IPS-11a (cell line): Measurements from ENCODE around the gene SND1.

Experiments
- H3K4me3 ChIP-seq: one replicate; pipeline ENCODE4 v1.5.1; 2013; ENCODE audit warnings: low read depth, low read length, control low read depth

The SND1 gene

DNA sequence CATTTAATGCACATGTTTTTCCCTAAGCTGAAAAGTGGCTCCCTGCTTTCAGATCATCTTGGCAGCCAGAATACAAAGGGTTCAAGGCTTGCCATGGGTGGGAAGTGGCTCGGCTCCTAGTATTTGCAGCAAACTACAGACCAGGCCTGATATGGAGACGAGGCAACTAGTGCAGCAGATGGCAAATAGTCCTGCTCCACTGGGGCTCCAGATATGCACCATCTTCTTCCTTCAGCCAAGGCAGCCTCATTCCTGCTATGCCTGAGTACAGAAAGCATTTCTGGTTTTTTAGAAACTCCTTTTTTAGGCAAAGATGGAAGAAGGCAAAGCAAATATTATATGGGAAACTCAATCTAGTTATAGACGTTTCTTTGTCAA lies 355.3 kb downstream of the SND1 start:
- H3K4me3 ChIP-seq, result no peak overlapping the region

DNA sequence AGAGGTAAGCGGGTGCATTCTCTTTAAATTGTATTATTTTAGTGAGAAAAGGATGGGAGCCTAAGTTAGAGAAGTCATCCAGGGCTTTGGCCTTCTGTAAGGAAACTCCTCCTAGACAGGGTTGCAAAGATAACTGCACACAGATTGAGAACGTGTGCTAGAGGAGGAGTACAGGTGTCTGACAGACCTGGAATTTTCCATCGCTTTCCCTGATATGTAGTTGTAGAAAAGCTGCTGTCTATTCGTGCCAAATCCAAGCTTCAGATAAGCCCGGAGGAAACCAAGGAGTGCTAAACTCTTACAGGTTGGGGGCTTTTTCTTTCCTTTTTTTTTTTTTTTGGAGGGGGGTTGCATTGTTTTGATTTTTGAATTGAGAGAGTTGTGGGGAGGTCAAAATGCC lies 356.1 kb downstream of the SND1 start:
- no peak overlapping the region for H3K4me3 ChIP-seq

DNA sequence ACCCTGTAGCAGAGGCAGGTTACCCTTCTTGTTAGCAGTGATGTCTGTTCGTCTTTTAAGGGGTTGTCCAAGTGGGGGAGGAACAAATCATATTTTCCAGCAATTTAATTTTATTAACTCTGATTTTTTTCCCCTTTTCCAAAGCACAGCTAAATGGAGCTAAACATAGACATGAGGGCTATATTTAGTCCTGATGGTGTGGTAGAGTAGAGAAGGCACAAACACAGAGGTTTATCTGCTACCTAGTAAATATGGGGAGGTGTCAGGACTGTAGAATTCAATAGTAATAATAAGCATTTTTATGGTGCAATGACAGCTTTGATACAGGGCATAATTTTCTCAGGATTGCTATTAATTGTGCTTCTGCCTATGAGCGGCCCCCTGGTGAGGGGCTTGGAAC lies 356.8 kb downstream of the SND1 start:
- no peak overlapping the region for H3K4me3 ChIP-seq

DNA sequence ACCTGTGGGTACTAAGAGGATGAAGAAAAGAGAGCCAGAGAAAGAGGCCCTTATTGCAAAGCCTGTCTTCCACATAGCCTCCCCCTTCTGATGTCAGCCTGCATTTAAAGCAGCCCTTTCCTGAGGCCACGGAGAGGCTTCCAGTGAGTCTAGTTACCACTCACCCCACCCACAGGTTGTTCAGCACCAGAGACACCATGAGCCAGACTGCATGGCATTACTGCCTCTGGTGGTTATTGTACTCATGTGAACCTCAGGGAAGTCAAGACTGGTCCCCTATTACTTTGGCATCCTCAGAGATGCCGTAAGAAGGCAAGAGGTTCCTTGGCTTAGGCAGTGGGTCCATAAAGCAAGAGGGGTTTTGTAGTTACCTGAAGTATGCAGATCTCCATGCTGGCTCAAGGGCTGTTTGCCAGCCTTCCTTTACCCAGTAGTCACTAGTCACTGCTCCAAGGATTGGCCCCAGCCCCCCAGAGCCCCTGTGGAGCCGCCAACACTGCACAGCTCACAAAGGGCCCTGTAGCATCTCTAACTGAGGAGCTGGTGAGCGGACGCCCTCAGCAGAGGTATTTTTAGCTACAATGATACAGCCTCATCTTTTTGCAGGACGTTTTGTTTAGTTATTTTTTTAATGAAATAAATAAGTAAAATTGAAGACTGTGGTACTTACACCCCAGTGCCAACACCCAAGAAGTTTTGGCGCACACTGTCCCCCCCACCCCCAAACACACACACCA lies 358.6 kb downstream of the SND1 start:
- no peak overlapping the region for H3K4me3 ChIP-seq

DNA sequence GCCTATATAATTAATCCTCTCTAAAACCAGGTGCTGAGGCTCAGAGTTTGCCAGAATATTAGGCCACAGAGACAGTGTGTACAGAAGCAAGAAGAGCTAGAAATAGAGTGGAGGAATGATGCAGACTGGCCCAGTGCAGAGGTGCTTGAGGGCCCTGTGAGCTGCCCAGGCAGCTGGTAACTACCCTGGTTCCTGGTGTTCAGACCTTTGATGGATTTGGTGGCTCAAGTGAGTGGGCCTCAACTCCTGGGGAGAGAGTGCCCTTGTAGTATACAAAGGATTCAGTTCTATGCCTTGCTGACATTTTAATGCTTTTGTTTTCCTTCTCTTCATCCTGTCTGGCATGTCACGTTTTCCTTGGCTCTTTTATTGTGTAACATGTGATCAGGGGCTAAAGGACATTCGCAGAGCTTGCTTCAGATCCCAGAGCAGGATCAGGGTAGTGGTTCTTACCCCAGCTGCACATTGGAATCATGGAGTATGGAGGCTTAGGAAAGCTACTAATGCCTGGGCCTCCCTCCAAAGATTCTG lies 359.2 kb downstream of the SND1 start:
- H3K4me3 ChIP-seq, result no peak overlapping the region

DNA sequence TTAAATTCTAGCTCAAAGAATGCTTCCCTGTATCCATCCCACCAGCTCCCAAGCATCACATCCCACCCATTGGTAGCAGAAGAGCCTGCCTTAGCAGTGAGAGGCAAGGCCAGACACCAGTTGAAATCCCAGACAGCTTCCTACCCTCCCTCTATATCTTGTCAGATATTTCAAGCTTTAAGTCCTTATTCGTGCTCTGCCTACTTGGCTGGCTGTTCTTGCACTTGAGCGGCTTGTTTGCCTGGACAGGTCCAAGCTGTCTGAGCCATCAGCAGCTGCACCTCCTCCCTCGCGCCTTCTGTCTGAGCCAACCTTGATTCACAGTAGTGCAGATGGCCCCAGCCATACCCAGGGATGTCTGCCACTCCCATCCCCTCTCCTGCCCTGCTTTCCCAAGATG lies 362.8 kb downstream of the SND1 start:
- H3K4me3 ChIP-seq, result no peak overlapping the region

DNA sequence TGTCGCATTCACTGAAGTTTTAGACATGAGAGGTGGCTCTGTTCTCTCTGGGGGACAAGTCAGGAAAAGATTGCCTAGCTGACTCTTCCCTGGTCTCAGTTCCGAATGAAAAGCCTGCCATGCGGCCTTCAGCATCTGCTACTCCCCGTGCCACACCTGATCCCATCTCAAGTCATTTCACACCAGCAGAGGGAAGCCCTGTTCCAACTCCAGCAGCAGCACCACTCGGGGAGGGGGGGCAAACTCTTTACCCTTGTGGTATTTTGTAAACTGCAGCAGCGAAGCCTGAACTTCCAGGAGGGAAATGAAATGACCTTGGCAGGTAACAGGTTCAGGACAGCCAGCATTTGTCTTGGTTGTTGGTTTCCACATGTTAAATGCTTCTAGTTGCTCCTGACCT lies 365.5 kb downstream of the SND1 start:
- no peak overlapping the region for H3K4me3 ChIP-seq

DNA sequence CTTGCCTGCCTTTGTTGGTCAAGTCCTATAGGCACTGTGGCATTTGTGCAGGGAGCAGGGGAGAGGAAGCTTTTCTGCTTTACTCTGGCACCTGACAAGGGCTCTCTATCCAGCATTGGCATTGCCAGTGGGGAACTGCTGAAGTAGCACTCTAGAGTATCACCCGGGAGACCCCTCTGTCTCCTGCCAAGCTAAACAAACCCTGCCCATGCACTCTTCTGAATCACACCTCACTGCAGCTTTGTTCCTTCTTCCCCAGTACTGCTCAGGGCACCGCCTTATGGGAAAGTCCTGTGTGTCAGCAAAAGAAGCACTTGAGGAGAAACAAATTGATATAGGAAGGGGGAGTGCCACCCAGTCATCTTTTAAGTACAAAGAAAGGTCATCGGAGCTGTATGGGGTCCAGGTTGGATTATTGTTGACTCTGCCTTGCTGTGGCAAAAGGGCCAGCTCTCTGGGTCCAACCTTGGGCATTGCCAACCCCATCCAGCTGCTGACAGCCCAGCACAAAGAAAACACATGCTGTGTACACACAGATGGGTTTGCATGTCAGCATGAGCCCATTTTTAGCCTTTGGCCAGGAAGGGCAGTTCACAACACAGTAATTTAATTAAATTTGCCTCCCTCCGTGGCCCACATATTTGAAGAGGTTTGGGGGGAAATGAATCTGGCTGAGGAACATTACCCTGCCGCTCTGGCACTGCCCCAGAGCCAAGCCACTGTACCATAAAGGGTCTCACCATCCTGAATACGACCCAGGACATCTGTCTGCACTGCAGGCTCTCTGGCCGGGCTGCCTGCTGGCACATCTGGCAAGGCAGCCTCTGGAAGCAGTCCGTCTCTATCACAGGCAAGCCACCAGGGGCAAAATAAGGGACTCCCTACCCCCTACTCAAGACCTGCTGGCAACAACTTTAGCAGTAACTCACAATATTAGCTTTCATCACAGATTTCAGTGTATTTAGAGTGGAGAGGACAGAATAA lies 366.2 kb downstream of the SND1 start:
- no peak overlapping the region for H3K4me3 ChIP-seq

DNA sequence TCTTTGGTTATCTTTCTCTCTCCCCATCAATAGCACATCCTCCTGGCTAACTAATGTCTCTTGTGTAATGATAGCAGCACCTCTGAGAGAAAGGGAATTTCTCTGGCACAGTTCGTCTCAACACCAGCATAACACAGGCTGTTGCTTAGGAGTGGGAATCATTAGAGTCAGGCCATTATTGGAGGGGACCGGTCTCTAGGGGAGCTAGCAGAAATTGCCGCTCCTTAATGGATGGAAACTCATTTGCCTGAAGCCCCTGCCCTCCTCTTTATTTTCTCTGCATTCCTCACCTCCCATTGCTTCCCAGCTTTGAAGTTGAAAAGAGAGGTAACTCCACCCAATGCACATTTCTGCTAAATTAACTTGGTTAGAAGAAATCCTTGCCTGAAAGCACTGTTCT lies 367.3 kb downstream of the SND1 start:
- H3K4me3 ChIP-seq, result no peak overlapping the region

DNA sequence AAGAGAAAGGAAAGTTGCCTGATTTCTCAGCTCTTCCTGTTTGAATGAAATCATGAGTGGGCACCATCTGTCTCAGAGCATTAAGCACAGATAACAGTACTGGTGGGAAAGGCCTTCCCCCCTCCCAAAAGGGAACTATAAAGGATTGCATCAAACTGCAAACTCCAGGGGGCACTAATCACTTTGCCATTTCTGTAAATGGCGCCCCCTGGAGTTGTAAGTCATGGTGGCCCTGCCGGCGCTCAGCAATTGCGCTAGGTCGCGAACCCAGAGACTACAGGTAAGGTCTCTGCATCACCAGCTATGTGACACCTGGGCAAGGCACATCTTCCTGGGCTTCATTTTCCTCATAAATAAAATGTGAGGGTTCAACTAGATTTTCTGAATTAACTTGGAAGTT lies 368.2 kb downstream of the SND1 start:
- H3K4me3 ChIP-seq, result no peak overlapping the region

DNA sequence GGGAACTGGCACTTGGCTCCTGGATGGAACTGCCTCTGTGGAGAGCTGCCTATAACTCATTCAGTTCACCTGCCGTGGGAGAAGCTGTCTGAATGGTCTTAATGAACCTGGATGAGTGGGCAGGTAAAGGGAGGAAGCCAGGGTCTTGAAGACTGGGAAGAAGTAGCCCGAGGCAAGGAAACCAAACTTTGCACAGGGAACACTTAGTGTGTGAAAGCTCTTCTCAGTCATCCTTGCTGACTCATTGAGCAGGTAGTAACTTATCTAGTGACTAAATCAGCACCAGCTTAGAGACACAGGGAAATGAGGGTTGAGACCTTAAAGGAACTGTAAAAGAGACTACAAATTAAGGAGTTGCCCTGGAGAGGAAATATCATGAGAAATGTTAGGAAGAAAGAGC lies 369.4 kb downstream of the SND1 start:
- H3K4me3 ChIP-seq, result no peak overlapping the region

DNA sequence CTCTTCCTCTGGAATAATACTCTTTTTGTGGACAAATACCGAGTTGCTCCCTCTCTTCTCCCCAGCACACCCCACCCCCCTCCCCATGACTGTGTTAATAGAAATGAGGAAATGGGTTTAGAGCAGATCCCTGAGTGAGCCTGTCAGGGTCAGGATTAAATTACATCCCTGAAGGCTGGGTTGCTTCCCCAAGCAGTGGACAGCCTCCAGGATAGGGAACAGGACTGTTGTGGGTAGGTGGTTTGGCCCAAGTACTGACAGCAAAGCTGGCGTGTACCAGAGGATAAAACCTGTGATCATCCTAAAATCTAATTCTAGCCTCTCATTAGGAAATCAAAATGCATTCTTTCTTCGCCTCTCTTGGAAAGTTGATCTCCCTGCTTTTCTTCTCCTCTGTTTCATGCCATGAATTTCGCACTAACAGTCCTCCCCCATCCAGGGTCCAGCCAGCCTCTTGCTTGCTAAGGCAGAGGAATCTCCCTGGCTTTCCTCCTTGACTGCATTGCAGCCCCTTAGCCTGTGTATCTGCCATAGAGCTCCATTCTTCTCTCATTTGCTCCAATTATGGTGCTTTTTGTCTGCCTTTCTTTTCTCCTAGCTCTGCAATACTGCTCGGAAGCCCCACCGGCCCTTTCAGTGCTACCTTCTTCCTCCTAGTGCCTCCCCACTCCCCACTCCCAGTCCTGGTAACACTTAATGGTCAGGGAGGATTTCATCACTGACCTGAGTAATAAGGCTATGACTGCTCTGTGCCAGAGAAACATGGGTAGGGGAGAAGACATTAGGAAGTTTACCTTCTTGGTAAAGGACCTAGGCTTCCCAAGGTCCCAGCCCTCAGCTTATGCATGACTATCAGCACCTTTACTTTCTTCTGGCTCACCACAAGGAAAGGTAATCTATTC lies 370.9 kb downstream of the SND1 start:
- no peak overlapping the region for H3K4me3 ChIP-seq

DNA sequence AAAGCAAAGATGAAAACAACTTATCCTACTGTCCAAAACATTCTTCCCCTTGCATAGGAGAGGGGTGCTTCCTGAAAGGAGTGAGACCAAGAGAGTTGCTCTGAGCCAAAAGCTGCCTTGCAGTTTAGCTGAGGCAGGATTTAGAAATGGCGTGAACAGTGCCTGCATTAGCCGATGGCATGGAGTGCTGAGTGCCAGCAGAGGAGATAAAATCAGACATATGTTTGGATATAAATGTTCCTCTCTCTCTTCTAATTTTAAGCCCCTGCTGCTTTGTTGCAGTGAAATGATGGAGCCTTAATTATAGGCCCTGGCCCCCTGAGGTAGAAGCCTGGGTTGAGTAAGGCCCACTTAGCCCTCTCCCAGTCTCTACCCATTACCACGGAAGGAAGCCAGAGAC lies 372.2 kb downstream of the SND1 start:
- H3K4me3 ChIP-seq, result no peak overlapping the region

DNA sequence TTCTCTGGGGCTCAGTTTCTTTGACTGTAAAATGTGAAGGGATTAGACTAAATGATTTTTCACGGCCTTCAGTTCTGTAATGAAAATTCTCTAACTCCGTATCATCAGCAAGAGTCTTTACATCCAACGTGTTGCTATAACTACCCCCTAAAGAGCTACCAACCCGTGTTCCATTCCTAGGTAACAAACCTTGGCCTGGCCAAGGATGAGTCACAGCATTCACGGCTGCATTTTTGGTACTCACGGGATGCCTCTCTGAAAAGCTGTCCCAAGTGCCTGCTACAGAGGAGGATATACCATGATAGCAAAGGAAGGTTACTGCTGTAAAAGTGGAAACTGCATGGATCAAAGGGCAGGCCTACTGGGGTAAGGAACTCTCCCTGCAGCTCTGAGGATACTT lies 373.4 kb downstream of the SND1 start:
- no peak overlapping the region for H3K4me3 ChIP-seq

DNA sequence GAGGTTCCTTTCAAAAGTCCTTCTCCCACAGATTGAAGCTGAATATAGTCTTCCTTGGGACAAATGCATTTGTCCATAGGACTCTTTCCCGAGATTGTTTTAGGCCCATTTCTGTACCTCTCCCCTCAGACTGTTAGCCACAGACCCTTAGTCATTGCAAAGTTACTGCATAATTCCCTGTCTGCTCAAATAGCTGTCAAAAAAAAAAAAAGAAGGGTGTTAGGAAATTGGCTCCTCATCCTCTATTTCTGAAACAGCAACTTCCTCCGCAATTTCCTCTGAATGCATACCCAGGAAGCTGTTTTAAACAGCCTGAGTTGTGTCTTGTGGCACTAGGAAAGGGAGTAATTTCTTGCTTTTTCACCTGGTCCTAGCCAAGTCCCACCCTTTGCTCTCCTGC lies 373.8 kb downstream of the SND1 start:
- H3K4me3 ChIP-seq, result no peak overlapping the region

DNA sequence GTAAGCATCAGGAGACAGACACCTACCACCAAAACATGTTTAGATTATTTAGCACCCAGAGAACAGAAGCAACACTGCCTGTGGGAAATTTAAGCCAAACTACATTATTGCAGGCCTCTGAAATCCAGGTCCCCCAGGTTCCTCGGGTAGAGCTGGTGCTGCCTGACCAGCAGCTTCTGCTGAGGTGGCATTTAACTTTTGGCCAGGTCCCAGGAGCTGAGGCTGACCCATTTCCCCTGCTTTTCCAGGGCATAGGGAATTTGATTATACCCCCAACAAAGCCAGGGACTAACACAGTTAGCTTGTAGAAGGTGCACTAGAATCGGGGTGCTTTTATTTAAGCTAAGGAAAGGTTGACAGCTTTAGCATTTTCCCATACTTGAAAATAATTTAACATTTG lies 374.6 kb downstream of the SND1 start:
- no peak overlapping the region for H3K4me3 ChIP-seq

DNA sequence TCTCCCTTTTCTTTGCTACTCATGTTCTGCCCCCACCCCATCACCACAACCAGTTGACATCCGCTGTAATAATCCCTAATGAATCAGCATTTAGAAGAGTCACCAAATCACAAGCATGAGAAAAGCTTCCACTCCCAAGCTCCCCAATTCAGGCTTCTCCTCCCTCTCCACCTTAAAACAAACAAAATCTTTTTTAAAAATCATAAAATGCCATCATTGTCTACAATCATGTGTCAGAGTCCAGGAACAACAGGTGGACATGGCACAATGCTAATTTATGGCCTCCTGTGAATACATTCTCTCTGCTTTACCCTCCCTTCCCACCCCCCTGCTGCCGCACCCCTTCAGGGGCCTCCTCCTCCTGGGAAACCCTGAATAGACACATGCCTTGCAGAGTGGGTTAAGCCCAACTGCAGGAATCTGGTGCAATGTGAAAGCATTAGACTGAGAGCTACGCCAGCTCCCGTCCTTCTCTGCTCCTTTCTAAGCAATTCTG lies 375.5 kb downstream of the SND1 start:
- peak overlapping the region; percentile 8 for H3K4me3 ChIP-seq

DNA sequence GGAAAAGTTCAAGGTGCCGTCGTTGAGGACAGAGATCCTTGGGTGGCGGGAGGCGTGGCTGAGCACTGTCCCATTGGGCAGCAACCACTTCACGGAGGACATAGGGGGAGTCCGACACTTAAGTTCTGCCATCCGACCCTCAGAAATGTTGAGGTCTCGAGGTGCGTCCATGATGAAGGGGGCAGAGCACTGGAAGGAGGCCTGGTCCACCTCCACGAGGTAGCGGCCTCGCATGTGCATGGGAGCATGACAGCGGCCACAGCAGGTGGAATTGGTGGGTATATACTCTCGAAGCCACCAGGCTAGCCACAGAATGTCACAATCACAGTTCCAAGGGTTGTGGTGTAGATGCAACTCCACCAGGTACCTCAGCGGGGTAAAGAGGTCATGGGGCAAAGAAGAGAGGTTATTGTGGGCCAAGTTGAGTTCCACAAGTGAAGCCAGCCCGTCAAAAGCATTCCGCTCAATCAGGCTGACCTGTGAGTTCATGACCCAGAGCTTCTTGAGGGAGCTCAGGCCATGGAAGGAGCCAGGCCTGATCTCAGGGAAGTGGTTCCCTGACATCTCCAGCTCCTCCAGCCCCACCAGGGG lies 377.5 kb downstream of the SND1 start:
- no peak overlapping the region for H3K4me3 ChIP-seq

DNA sequence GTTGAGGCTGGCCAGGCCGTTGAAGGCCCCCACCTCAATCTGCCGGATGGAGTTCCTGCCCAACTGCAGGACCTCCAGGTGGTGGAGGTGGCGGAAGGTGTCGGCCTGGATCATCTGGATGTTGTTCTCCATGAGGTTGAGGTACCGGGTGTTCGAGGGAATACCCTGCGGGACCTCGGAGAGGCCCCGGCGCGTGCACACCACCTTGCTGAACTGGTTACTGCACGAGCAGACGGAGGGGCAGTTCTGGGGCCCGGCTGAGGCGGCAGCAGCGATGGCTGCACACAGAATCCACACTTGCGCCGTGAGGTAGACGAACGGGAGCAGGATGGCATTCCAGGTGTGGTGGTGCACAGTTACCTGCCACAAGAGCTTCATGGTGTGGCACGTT lies 378.3 kb downstream of the SND1 start:
- H3K4me3 ChIP-seq, result peak overlapping the region; percentile 67
